GM19395 (cell line): ENCODE results near the gene SCG2.
"Not testable (repeated sequence)": the region's sequence is repeated elsewhere in the genome, so short reads cannot be mapped to it uniquely, and the experiment has no call there.

Experiments used
- ATAC-seq: cut with Tn5 transposase; IDR thresholded peaks from one replicate; pipeline ENCODE4 v1.9.1; 2021; ENCODE audit warnings: mild to moderate bottlenecking, moderate library complexity; ENCODE audit not compliant: unreplicated experiment

The SCG2 gene

GRCh38 chr2:223612501-223612900, 10.3 kb upstream of the SCG2 start:
- ATAC-seq, result no peak

GRCh38 chr2:223611061-223611460, 8.9 kb upstream of the SCG2 start:
- no peak for ATAC-seq

DNA sequence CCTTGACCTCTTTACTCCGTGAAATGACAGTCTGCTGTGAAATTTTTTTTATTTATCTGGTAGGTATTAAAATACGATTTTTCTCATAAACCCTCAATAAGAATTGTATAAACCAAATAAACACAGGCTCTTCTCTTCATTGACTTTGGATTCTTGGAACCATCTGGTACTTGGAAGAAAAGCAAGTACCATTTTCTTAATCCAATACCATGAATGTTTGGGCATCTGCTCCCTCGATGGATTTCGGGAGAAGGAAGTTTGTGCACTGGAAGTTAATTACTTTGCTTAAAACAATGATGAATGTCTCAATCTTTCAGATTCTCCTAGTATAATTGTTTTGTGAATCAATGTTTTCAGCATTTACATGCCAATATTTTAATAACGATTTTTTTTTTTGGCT, 5.3 kb upstream of the SCG2 start:
- no peak for ATAC-seq

DNA sequence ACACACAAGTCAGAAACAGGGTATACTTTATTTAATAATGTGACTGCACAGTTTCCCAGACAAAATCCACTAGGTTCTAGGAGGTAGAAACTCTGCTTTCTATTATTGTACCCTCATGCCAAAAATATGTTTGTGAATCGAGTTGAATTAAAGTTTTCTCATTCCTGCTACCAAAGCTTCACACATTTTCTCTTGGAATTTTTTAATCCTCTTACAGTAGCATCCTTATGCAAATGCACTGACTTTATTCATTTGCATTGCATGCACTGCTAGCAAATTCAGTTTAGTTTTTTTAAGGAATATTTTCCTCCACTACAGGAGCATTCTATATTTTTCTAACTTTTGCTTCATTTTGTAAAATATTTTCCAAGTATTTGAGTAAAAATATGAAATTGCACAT, 4.8 kb upstream of the SCG2 start:
- no peak for ATAC-seq

DNA sequence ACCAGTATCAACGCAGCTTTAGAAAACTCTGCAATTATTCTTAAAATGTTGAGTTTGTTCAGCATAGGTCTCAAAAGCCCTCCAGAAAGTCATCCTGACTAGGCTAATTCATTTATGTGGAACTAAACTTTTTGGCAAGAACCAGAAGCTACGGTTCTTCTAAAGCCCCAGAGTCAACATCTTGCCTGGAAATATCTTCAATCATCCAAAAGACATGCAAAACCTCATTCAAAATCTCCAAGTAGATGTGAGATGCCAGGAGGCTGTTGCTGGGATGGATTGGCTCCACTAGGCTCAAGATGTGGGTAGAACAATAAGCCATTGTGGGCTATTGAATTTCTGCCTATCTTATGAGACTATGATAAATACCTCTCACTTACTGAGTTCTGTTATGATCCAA, 2.1 kb upstream of the SCG2 start:
- no peak for ATAC-seq

- ATAC-seq, result no peak
These were observed 811 bp upstream of the SCG2 start for GRCh38 chr2:223602972-223603371.

GRCh38 chr2:223601018-223601417, 1.1 kb downstream of the SCG2 start:
- no peak for ATAC-seq

DNA sequence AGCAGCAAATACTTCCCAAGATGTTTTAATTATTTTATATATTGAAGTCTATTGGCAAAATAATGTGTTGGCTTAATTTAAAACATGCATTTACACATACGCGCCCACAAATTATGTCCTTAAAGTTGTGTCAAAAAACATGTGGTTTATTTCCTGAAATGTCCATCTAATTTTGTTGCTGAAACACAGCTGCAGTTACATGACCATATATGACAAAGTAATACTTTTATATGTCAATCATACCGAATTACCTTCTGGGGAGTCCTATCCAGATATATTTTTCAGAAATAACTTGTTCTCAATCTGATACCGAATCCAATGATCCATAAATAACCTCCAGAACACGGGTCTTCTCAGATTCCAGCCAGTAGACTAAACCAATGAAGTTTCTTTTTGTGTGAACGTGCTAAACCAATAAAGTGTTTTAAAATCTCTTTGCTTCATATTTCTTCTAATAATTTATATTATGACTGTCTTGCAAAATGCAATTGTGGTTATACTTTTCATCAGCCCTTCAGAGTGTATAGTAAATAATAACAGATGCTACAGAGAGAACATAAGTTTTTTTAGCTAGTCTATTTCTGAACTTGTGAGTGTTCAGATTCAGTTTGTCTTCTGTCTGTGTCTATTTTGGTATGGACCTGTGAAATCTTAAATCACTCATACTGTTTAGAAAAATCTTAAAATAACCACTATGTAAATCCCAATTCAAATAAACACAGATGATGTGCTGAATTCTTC, 2.4 kb downstream of the SCG2 start:
- ATAC-seq, result no peak

DNA sequence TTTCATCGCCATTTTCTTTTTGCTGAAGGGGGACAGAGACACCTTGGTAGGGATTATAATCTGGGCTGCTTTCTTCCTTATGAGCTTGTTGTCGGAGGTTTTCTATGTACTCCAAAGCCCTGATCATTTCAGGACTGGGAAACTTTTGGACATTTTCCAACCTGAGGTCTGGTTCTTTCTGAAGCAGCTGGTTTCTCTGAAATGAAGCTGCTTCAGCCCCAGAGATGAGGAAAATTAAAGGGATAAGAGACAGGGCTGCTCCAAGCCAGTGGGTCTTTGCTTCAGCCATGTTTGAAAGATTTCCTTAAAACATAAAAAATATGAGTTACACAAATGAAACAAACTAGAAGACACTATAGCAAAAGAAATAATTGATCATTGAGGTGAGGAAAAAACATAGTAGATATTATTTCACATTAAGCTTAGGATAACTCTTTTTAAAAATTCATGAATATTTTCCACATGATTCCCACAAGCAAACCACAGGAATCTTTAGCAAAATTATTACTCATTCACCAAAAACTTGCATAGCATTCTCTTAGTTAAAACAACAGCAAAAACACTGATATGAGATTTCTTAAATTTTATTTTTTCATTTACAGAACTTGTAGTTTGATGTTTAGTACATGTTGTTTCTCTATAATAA, 3.0 kb downstream of the SCG2 start:
- no peak for ATAC-seq

GRCh38 chr2:223597076-223597475, 5.1 kb downstream of the SCG2 start:
- no peak for ATAC-seq

DNA sequence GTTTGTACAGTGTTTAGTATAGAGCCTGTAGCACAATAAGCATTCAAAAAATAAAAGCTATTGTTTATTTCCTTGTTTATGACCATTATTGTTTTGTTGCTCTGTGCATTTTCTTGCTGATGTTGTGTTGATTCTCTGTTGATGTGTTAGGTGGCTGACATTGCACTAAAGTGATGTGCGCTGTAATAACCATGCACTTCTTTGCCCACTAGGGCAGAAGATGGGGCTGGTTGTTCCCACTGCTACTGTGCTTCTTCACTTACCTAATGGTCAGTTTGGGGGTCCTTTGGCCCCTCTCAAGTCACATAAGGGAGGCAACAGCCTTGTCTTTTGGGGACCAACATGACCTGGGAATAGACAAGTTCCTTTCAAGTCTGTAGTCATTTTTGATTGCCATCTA, 6.0 kb downstream of the SCG2 start:
- ATAC-seq, result no peak

- no peak for ATAC-seq
These were observed 7.3 kb downstream of the SCG2 start for GRCh38 chr2:223594831-223595230.

DNA sequence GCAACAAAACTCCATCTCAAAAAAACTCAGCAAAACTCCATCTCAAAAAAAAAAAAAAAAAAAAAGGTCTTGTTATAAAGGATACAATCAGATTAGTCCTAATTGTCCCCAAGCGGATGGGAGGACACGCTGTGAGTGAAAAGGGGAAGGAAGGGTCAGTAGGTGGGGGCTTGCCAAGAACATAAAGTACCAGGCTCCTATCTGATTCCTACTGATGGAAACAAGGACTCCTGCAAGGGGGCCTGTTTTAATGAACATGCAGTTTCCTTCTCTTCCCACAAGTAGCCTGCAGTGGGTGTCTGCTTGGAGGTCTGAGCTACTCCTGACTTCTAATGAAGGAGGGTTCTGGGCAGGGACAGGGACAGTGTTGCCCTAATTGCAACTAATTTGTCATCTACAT, 7.9 kb downstream of the SCG2 start:
- ATAC-seq, result no peak

DNA sequence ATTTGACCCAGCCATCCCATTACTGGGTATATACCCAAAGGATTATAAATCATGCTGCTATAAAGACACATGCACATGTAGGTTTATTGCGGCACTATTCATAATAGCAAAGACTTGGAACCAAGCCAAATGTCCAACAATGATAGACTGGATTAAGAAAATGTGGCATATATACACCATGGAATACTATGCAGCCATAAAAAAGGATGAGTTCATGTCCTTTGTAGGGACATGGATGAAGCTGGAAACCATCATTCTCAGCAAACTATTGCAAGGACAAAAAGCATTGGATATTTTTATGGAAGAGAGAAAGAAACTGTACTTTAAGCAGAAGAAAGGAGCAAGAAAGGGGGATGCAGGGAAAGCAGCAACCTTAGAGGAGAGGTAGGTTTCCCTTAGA, 9.5 kb downstream of the SCG2 start:
- not testable (repeated sequence) for ATAC-seq

DNA sequence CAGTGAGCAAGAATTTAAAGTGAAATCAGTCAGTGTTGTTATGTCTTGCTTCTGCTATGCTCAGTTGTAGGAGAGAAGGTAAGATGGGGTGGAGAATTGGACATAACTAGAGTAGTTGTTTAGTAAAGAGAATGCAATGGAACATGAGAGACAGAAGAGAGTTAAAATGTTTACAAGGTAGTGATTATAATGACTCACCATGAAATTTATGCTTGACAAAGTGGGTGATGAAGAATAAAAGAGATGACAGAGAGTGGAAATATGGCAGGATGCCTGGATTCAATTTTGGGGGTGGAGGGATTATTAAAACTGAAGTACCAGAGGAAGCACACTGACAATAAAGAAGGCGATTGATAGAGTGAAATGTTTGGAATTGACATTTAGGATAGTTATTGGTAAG, 10.6 kb downstream of the SCG2 start:
- no peak for ATAC-seq

DNA sequence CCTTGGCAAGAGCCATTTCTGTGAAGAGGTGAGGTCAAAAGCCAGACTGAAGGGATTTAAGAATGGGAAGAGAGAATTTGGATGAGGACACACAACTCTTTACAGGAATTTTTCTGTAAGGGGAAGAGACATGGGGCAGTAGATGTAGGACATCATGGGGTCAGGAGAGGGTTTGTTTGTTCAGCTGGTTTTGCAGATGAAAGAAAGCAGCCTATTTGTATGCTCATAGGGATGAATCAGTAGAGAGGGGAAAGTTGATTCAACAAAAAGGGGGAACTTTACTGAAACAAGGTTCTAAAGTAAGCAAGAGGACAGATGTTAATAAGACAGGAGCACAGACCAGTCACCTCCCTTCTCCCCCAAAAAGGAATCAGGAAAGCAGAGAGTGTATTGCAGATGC, 11.2 kb downstream of the SCG2 start:
- ATAC-seq, result no peak

- no peak for ATAC-seq
These were observed 12.3 kb downstream of the SCG2 start for GRCh38 chr2:223589901-223590300.

- no peak for ATAC-seq
These were observed 13.9 kb downstream of the SCG2 start for GRCh38 chr2:223588251-223588650.

- ATAC-seq, result no peak
These were observed 14.9 kb downstream of the SCG2 start for GRCh38 chr2:223587301-223587700.

DNA sequence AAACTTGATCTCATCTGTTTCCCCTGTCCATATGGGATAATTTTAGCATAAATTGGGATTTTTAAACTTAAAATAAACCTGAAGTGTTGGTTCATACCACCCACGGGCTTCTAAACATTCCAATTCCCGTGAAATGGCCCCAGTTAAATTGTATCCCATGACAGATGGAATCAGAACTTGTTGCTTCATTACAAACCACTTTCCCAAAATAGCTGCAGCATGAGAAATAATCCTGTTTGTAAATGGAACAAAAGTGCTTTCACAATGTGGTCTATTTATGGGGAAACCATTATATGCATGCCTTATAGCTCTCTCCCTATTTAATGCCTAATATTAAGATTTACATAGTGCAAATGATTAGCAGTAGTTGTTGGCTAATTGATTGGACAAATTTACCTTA, 15.9 kb downstream of the SCG2 start:
- ATAC-seq, result no peak

DNA sequence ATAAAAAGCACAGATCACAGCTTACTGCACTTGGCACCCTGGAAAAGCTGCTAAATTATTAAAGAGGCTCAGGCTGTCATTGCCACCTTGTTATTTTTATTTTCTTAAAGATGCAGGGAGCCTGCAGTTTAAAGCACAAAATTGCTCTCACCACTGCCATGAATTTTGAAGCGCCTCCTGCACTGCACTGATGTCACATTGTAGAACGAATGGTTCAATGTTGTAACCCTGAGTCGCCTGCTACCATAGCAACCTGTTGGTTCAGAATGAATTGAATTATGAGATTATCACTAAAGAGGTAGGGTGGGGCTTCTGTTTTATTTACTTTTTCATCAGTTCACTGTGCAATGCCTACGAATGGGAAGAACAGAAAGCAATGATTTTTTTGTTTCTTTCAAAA, 16.5 kb downstream of the SCG2 start:
- no peak for ATAC-seq

GRCh38 chr2:223582001-223582400, 20.2 kb downstream of the SCG2 start:
- ATAC-seq, result no peak

DNA sequence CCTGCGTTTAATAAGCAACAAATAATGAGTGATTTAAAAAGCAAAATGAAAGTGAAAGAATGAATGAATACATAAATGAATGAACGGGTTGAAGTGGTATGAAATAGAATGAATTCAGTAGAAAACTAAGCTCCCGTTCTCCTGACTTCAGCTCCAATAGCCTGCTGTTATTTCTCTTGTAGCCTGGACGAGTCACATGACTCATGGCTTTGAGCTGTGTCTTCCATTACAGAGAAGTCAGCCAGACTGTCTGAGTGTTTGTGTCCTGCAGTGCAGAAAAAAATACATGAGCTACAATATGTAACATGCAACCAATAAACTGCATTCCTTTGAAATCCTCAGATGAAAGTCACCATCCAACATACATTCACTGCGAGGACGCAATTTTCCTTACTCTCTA, 21.2 kb downstream of the SCG2 start:
- ATAC-seq, result no peak
